Measurements from ENCODE around the gene STRN3.
"Not testable (repeated sequence)": the region's sequence is repeated elsewhere in the genome, so short reads cannot be mapped to it uniquely, and the experiment has no call there.

STRN3 gene

DNA sequence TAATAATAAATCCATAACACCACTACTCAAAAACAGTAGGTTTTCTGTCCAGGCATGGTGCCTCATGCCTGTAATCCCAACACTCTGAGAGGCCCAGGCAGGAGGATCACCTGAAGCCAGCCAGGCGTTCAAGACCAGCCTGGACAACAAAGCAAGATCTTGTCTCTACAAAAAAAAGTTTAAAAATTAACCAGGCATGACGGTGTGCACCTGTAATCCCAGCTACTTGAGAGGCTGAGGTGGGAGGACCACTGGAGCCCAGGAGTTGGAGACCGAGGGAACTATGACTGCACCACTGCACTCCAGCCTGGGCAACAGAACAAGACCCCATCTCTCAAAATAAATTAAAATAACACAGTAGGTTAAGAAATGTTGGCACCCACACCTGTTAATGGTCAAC, 45.2 kb downstream of the STRN3 start:
- DNase-seq (ENCODE audit: low read depth), result no peak
- TF ChIP-seq, protein P1, sequence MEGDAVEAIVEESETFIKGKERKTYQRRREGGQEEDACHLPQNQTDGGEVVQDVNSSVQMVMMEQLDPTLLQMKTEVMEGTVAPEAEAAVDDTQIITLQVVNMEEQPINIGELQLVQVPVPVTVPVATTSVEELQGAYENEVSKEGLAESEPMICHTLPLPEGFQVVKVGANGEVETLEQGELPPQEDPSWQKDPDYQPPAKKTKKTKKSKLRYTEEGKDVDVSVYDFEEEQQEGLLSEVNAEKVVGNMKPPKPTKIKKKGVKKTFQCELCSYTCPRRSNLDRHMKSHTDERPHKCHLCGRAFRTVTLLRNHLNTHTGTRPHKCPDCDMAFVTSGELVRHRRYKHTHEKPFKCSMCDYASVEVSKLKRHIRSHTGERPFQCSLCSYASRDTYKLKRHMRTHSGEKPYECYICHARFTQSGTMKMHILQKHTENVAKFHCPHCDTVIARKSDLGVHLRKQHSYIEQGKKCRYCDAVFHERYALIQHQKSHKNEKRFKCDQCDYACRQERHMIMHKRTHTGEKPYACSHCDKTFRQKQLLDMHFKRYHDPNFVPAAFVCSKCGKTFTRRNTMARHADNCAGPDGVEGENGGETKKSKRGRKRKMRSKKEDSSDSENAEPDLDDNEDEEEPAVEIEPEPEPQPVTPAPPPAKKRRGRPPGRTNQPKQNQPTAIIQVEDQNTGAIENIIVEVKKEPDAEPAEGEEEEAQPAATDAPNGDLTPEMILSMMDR (IDR thresholded peaks at IDR 0.05; ENCODE audit: low read length, missing control alignments), result no peak
- no peak overlapping the region for H3K4me3 ChIP-seq (replicated peaks; ENCODE audit: low read depth, low read length)

DNA sequence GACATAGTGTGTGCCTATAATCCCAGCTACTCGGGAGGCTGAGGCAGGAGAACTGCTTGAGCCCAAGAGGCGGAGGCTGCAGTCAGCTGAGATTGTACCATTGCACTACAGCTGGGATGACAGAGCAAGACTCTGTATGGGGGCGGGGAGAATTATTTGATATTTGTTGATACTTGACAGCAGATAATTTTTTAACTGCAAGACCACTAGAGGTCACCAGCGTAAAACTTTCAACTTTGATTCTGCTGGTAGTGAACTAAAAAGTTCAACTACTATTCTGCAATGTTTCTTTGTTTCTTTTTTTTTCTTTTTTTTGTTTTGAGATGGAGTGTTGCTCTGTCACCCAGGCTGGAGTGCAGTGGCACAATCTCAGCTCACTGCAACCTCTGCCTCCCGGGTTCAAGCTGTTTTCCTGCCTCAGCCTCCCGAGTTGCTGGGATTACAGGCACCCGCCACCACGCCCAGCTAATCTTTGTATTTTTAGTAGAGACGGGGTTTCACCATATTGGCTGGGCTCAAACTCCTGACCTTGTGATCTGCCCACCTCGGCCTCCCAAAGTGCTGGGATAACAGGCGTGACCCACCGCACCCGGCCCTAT, 46.0 kb downstream of the STRN3 start:
- DNase-seq (ENCODE audit: low read depth), result peak; percentile 87
- TF ChIP-seq, protein P1 (IDR thresholded peaks at IDR 0.05; ENCODE audit: low read length, missing control alignments), result peak; percentile 58

DNA sequence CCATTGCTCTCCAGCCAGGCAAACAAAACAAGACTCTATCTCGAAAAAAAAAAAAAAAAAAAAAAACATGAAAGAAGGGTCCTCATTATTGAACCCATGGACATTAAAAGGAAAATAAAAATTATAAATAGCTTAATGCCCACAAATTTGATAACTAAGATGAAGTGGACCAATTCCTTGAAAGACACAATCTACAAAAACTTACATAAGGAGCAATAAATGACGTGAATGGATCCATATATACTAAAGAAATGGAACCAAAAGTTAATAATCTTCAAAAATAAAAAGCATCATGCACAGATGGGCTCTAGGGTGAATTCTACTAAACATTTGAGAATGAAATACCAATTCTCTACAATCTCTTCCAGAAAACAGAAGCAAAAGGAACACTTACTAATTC, 48.4 kb downstream of the STRN3 start:
- no peak overlapping the region for H3K4me3 ChIP-seq (replicated peaks; ENCODE audit: low read depth, low read length)
- no peak for DNase-seq (ENCODE audit: low read depth)
- TF ChIP-seq, protein P1 (IDR thresholded peaks at IDR 0.05; ENCODE audit: low read length, missing control alignments), result no peak

More for the DNA sequence above, 46.0 kb downstream of the STRN3 start:
- H3K4me3 ChIP-seq (replicated peaks; ENCODE audit: low read depth, low read length), result not testable (repeated sequence)

DNA sequence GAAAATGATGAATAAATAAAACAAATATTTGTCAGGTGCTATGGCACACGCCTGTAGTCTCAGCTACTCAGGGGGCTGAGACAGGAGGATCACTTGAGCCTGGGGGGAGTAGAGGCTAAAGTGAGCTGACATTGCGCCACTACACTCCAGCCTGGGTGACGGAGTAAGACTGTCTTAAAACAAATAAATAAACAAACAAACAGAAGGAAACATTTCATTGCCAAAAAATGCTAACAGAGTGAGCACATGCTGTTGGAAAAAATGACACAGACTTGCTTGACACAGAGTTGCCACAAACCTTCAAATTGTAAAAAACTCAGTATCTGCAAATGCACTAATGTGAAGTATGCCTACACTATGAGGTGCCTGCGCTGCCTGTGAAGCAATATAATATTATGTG, 51.6 kb downstream of the STRN3 start:
- peak; percentile 55 for DNase-seq (ENCODE audit: low read depth)
- TF ChIP-seq, protein P1 (IDR thresholded peaks at IDR 0.05; ENCODE audit: low read length, missing control alignments), result no peak
- no peak overlapping the region for H3K4me3 ChIP-seq (replicated peaks; ENCODE audit: low read depth, low read length)

DNA sequence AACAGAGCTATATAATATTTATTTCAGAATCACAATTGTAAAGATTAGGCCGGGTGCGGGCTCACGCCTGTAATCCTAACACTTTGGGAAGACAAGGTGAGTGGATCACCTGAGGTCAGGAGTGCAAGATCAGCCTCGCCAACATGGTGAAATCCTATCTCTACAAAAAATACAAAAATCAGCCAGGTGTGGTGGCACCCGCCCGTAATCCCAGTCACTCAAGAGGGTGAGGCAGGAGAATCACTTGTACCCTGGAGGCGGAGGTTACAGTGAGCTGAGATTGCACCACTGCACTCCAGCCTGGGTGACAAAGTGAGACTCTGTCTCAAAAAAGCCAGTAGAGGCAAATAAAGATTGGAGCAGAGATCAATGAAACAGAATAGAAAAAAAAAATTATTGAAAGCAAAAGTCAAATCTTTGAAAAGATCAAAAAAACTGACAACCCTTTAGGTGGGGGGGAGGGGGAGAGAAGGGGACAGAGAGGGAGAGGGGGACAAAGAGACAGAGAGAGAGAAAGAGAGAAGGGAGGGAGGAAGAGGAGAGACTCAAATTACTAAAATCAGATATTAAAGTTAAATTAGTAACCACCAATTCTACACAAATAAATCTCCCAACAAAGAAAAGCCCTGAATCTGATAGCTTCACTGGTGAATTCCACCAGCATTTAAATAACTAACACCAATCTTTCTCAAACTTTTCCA, 53.1 kb downstream of the STRN3 start:
- no peak overlapping the region for H3K4me3 ChIP-seq (replicated peaks; ENCODE audit: low read depth, low read length)
- TF ChIP-seq, protein P1 (IDR thresholded peaks at IDR 0.05; ENCODE audit: low read length, missing control alignments), result no peak
- no peak for DNase-seq (ENCODE audit: low read depth)

DNA sequence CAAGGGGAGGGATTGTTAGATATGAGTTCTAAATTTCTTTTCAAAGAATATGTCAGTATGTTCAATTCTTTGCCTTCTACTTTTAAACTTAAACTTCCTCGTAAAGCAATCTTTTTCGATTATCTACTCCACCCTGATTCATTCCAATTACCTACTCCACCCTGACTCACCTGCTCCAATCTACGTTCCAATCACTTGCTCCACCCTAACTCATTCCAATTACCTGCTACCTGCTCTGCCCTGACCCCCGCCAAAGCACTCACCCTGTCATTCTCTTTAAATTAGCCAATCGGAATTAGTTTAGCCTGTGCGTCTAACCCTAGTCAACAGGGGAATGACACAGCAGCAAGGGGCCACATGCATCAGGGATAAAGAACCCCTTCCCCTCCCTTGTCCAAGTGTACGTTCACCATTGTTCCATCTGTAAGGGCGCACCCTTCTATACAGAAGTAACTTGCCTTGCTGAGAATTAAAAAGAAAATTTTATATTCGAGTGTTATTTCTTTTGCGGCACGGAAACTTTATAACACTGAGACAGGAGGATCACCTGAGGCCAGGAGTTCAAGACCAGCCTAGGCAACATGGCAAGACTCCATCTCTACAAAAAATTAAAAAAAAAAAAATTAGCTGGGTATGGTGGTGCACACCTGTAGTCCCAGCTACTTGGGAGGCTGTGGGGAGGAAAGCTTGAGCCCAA, 54.0 kb downstream of the STRN3 start:
- H3K4me3 ChIP-seq (replicated peaks; ENCODE audit: low read depth, low read length); DNase-seq (ENCODE audit: low read depth): not testable (repeated sequence)

DNA sequence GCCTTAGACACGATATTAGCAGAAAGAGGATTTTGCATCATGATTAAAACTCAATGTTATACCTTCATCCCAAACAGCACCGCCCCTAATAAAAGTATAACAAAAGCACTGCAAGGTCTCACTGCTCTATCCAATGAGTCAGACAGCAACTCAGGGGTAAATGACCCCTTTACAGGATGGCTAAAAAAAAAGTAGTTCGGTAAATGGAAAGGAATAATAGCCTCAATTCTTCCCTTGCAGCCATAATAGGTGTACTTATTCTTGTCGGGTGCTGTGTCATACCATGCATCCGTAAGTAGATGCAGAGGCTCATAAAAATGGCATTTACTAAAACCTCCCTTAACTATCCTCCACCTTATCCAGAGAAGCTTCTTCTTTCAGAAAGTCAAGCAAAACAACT, 54.6 kb downstream of the STRN3 start:
- DNase-seq (ENCODE audit: low read depth), result no peak
- no peak overlapping the region for H3K4me3 ChIP-seq (replicated peaks; ENCODE audit: low read depth, low read length)
- TF ChIP-seq, protein P1 (IDR thresholded peaks at IDR 0.05; ENCODE audit: low read length, missing control alignments), result no peak

DNA sequence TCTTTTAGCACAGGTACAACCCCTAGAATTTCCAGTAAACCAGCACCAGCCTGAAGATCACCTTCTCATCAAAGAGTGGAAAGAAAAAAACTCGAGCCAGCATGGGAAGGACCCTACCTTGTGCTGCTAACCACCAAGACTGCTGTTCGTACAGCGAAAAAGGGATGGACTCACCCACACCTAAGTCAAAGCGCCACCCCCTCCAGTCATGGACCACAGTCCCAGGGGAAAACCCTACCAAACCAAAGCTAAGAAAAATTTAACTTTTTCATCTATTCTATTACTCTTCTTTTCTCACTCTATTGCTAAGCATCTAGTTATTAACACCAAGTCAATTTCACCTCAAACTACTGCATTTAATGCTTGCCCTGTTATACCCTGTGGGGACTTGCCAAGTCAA, 56.4 kb downstream of the STRN3 start:
- not testable (repeated sequence) for DNase-seq (ENCODE audit: low read depth); H3K4me3 ChIP-seq (replicated peaks; ENCODE audit: low read depth, low read length)

DNA sequence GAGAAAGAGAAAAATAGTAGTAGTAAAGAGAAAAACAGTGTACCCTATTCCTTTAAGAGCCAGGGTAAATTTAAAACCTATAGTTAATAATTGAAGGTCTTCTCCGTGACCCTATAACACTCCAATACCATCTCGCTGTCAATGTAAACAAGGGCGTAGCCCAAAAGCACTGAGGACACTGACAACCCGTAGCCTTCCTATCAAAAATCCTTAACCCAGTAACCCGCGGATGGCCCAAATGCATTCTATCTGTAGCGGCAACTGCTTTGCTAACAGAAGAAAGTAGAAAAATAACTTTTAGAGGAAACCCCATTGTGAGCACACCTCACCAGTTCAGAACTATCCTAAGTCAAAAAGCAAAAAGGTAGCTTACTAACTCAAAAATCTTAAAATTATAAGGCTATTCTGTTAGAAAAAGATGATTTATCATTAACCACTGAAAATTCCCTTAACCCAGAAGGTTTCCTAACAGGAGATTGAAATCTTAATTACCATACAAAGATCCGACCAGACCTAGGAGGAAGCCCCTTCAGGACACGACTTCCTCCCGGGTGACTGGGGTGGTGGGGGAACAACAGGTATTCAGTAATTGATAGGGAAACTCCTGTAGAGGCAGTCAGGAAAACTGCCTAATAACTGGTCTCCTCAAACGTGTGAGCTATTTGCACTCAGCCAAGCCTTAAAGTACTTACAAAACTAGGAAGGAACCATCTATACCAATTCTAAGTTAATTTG, 58.6 kb downstream of the STRN3 start:
- not testable (repeated sequence) for H3K4me3 ChIP-seq (replicated peaks; ENCODE audit: low read depth, low read length); DNase-seq (ENCODE audit: low read depth)
